HG03457 (cell line): ENCODE measurements around the gene DAND5.
"Not testable (repeated sequence)": the region's sequence is repeated elsewhere in the genome, so short reads cannot be mapped to it uniquely, and the experiment has no call there.

Experiments
- ATAC-seq: cut with Tn5 transposase; IDR thresholded peaks from one replicate; pipeline ENCODE4 v1.9.1; 2021; ENCODE audit warnings: moderate number of reproducible peaks; ENCODE audit not compliant: unreplicated experiment

DAND5 gene

GRCh38 chr19:12965017-12965811, 4.2 kb upstream of the DAND5 start:
- no peak for ATAC-seq

- ATAC-seq, result no peak
Observed at GRCh38 chr19:12965812-12966135, 3.6 kb upstream of the DAND5 start.

GRCh38 chr19:12967907-12968306, 1.5 kb upstream of the DAND5 start:
- no peak for ATAC-seq

DNA sequence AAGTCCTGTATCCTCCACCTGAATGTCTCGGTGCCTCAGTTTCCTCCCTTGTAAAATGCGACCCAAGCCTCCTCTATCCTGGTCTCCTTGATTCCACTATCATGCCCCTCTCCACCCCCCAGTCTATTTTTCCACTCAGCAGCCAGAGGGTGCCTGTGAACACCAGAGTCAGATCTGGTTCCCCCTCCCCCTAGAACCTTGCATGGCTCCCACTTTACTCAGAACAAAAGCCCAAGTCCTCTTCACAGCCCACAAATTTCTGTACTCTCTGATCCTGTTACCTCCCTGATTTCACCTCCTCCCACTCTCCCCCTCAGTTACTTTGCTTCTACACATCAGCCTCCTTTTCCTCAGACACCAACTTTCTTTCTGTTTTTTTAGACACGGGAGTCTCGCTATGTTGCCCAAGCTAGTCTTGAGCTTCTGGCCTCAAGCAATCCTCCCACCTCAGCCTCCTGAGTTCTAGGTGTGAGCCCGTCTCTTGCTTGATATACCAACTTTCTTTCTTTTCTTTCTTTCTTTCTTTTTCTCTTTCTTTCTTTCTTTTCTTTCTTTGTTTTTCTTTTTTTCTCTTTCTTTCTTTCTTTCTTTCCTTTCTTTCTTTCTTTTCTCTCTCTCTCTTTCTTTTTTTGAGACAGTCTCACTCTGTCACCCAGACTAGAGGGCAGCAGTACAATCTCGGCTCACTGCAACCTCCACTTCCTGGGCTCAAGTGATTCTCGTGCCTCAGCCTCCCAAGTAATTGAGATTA, 869 bp downstream of the DAND5 start:
- no peak for ATAC-seq

DNA sequence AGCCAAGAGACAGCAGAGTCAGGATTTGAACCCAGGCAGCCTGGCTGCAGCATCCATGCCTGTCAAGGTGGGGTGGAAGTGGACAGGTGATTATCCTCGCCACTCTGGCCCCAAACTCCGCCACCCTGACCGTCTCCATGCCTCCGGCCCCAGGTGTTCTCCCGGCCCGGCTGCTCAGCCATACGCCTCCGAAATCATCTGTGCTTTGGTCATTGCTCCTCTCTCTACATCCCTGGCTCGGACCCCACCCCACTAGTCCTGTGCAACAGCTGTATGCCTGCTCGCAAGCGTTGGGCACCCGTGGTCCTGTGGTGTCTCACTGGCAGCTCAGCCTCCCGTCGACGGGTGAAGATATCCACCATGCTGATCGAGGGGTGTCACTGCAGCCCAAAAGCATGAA, 3.9 kb downstream of the DAND5 start:
- ATAC-seq, result no peak

- no peak for ATAC-seq
Observed at GRCh38 chr19:12974301-12975220, 5.2 kb downstream of the DAND5 start.

- ATAC-seq, result no peak
Observed at GRCh38 chr19:12975221-12975741, 5.9 kb downstream of the DAND5 start.

- not testable (repeated sequence) for ATAC-seq
Observed at GRCh38 chr19:12976109-12976508, 6.7 kb downstream of the DAND5 start.

DNA sequence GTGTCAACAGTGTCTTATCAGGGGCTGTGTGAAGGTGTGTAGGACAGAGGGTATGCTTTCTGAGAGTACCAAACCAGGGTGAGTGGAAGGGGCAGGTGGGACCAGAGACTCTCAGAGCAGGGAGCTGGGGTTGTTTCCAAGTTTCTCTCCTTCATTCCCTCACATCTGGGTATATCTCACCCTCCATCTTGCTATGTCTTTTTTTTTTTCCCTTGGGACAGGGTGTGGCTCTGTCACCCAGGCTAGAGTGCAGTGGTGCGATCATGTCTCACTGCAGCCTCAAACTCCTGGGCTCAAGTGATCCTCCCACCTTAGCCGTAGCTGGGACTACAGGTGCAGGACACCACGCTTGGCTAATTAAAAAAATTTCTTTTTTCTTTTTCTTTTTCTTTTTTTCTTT, 10.6 kb downstream of the DAND5 start:
- ATAC-seq, result no peak

DNA sequence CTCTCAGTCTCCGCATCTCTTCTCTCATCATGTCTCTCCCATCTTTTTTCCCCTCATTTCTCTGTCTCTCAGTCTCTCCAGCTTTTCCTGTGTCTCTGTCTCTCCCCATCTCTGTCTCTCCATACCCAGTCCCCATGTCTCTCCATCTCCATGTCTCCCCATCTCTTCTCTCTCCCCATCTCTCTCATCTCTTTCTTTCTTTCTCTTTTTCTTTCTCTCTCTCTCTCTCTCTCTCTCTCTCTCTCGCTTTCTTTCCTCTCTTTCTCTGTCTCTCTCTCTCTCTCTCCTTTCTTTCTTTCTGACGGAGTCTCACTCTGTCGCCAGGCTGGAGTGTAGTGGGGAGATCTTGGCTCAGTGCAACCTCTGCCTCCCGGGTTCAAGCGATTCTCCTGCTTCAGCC, 13.3 kb downstream of the DAND5 start:
- no peak for ATAC-seq

DNA sequence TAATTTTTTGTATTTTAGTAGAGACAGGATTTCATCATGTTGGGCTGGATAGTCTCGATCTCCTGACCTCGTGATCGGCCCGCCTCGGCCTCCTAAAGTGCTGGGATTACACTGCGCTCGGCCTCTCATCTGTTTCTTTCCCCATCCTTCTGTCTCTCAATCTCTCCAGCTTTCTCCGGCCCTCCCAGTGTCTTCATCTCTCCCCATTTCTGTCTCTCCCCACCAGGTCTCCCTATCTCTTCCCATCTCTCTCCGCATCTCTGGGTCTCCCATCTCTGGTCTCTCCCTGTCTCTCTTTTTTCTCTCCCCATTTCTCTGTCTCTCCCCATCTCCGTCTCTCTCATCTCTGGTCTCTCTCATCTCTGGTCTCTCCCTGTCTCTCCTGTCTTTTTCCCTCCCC, 13.7 kb downstream of the DAND5 start:
- ATAC-seq, result no peak

- no peak for ATAC-seq
Observed at GRCh38 chr19:12983542-12984142, 14.3 kb downstream of the DAND5 start.

- ATAC-seq, result no peak
Observed at GRCh38 chr19:12984143-12984627, 14.8 kb downstream of the DAND5 start.

DNA sequence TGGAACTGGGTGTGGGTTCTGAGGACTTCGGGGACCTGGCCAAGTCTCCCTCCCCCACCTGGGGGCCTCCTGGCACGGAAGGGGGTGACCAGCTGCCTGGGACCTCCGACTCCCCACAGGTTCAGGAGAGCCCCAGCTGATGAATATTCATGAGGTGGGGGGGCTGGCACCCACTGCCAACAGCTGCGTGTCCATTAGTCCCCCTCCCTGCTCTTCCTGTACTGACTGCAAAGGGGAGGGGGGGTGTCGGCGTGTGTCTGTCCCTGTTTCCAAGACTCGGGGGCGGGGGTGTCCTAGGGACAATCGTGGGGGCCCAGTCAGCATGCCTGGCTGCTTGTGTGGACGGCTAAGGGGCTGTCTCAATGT, 15.3 kb downstream of the DAND5 start:
- no peak for ATAC-seq

GRCh38 chr19:12985049-12985776, 15.8 kb downstream of the DAND5 start:
- no peak for ATAC-seq

DNA sequence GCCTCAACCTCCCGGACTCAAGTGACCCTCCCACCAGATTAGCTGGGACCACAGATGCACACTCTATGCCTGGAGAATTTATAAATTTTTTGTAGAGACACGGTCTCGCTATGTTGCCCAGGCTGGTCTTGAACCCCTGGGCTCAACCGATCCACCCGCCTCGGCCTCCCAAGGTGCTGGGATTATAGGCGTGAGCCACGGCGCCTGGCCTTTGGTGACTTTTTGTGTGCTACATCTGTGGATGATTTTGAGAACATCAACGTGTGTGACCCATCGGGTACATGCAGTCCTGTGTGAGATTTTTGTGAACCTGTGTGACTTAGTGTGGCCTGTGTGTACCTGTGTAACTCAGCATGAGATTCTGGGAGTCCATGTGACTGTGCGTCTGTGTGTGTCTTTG, 17.4 kb downstream of the DAND5 start:
- ATAC-seq, result no peak

DNA sequence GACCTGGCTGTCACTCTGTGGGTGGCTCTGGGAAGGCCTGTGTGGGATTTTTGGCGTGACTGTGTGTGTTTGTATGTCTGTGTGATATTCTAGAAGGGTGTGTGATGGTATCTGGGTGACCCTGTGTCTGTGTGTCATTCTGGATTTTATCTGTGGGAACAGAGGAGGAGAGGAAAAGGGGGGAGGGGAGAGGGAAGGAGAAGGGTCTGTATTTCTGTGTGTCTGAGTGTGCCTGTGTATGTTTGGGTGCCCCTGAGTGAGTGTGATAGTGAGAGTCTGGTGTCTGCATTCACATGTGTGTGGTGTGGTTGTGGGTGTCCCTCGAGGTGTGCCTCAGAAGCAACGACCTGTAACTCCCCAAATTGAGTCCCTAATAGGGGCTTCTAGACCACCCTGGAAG, 17.8 kb downstream of the DAND5 start:
- ATAC-seq, result no peak

GRCh38 chr19:12987781-12988180, 18.4 kb downstream of the DAND5 start:
- no peak for ATAC-seq

GRCh38 chr19:12990431-12990830, 21.1 kb downstream of the DAND5 start:
- ATAC-seq, result no peak

DNA sequence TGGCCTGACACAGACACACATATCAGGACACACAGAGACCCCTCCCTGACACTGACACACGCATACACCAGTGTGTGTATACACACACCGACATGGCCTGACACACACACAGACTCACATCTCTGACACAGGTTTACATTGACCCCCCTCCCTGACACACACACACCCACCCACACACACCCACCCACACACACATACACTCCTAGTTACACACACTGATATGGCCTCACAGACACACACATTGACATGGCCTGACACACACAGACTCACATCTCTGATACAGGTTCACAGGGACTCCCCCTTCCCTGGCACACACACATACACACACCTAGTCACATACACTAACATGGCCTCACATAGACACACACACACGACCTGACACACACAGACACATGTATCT, 21.5 kb downstream of the DAND5 start:
- ATAC-seq, result no peak
